ENCODE data around the gene COL18A1. TPM values are rescaled to one million over a fixed set of nuclear protein-coding genes. Genes with fewer than 3 reads are reported as not detected.

The COL18A1 gene
- total RNA-seq, 6 experiments from 2014 or later, result 39.8 to 93.5 (median 86.8) TPM

- no peak overlapping the region for H3K27ac Mint-ChIP-seq
- no peak overlapping the region for H3K4me3 Mint-ChIP-seq
- H3K4me1 Mint-ChIP-seq (ENCODE audit: low read depth), result no peaks in the 10 kb centered on the region
- peaks cover 4% of the 10 kb centered on the region; the same call in 1 of the 2 replicates for H3K36me3 Mint-ChIP-seq (ENCODE audit: low read depth)
- H3K27me3 Mint-ChIP-seq (ENCODE audit: insufficient read depth), result peaks cover 2% of the 10 kb centered on the region
- no peak for DNase-seq
- no peak for TF ChIP-seq CTCF (IDR thresholded peaks at IDR 0.05)
- H3K9me3 Mint-ChIP-seq, result no peaks in the 10 kb centered on the region
Observed at GRCh38 chr21:45417951-45418300, 13.0 kb downstream of the COL18A1 start.

- H3K27ac Mint-ChIP-seq, result no peak overlapping the region; the same call in 1 of the 2 replicates
- H3K4me3 Mint-ChIP-seq, result no peak overlapping the region
- DNase-seq, result no peak
- H3K4me1 Mint-ChIP-seq (ENCODE audit: low read depth), result no peaks in the 10 kb centered on the region
- H3K36me3 Mint-ChIP-seq (ENCODE audit: low read depth), result peaks cover 4% of the 10 kb centered on the region; the same call in 1 of the 2 replicates
- TF ChIP-seq CTCF (IDR thresholded peaks at IDR 0.05), result no peak
- peaks cover 2% of the 10 kb centered on the region for H3K27me3 Mint-ChIP-seq (ENCODE audit: insufficient read depth)
- H3K9me3 Mint-ChIP-seq, result no peaks in the 10 kb centered on the region
Observed at GRCh38 chr21:45418301-45419071, 13.5 kb downstream of the COL18A1 start.

GRCh38 chr21:45419162-45419561, 14.2 kb downstream of the COL18A1 start:
- H3K36me3 Mint-ChIP-seq (ENCODE audit: low read depth), result peaks cover 4% of the 10 kb centered on the region; the same call in 1 of the 2 replicates
- no peak for DNase-seq
- H3K27me3 Mint-ChIP-seq (ENCODE audit: insufficient read depth), result peaks cover 2% of the 10 kb centered on the region
- H3K4me3 Mint-ChIP-seq, result no peak overlapping the region
- H3K4me1 Mint-ChIP-seq (ENCODE audit: low read depth), result no peaks in the 10 kb centered on the region
- no peaks in the 10 kb centered on the region for H3K9me3 Mint-ChIP-seq
- no peak for TF ChIP-seq CTCF (IDR thresholded peaks at IDR 0.05)
- no peak overlapping the region; the same call in 1 of the 2 replicates for H3K27ac Mint-ChIP-seq

GRCh38 chr21:45420061-45421041, 15.4 kb downstream of the COL18A1 start:
- Mint-ChIP-seq H3K4me3 (no peak overlapping the region), H3K36me3 (ENCODE audit: low read depth) (peaks cover 4% of the 10 kb centered on the region; the same call in 1 of the 2 replicates), H3K27ac (no peak overlapping the region), H3K9me3 (no peaks in the 10 kb centered on the region), H3K27me3 (ENCODE audit: insufficient read depth) (no peaks in the 10 kb centered on the region), H3K4me1 (ENCODE audit: low read depth) (no peaks in the 10 kb centered on the region)
- DNase-seq, result no peak
- no peak for TF ChIP-seq CTCF (IDR thresholded peaks at IDR 0.05)

- Mint-ChIP-seq H3K36me3 (ENCODE audit: low read depth) (peaks cover 4% of the 10 kb centered on the region; the same call in 1 of the 2 replicates), H3K4me3 (no peak overlapping the region), H3K27ac (no peak overlapping the region), H3K27me3 (ENCODE audit: insufficient read depth) (no peaks in the 10 kb centered on the region), H3K4me1 (ENCODE audit: low read depth) (no peaks in the 10 kb centered on the region), H3K9me3 (no peaks in the 10 kb centered on the region)
- no peak for TF ChIP-seq CTCF (IDR thresholded peaks at IDR 0.05)
- no peak for DNase-seq
Observed at GRCh38 chr21:45421071-45421845, 16.3 kb downstream of the COL18A1 start.
